Activated CD4-positive, alpha-beta T cell treated with anti-CD3 and anti-CD28 coated beads, Interleukin-2, amount 50 U/mL, for 16 hours (primary cell): Measurements from ENCODE around the gene MIPEP.

Experiments used
- DNase-seq: peaks from one replicate; pipeline ENCODE4 v3.0.0-alpha.2; 2020

The MIPEP gene

DNA sequence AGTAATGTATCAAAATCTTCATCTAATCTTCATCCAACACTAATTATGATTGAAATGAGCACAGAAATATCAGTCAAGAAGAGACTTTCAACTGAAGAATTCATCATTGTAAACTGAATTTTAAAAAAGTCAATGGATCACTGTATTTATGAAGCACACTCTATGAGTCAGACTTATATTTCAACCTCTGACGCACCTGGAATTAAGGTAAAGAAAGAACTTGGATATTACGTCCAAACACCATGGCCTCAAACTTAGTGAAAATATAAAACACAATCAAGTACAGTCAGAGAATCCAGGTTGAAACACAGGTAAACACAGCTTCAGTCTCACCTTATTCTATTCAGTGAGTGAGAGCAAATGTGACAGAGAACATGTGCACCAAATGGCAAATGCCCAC lies 39.5 kb downstream of the MIPEP start:
- DNase-seq = no peak

DNA sequence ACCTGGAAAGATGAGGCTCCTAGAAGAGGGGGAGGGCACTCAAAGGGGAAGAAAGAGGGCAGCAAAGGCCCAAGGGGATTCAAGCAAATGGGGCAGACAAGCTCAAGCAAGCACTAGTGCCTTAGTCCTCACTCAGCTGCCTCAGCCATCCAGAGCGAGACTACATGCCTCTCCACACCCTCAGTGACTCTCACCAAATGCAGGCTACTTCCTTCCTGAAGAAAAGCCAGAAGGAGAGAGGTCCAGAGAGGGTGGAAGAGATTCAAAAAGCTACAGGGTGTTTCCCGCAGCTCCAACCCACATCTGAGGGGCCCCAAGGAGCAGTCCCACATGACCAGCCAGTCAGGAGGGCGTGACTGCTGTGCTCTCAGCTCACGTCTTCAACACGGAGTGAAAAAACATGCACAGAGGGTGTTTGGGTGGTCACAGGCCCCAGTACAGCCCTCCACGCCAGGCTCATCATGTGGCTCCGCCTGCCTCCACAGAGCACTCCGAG lies 40.5 kb downstream of the MIPEP start:
- no peak for DNase-seq

DNA sequence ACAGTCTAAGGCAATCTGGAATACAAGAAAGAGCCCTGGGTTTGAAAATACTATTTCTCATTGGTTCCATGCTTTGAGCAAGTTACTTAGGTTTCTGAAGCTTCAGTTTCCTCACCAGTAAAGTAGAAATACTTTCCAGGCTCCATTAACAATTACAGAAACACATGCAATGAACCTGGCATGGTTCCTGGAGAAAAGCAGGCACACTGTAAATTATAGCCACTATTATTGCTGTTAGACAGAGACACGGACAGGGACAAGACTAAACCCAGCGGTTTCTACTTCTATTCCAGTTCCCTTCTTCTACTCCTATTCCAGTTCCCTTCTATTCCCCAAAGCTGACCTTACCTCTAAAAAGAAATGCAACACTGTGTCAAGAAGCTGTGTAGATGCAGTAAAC lies 41.2 kb downstream of the MIPEP start:
- DNase-seq = no peak

DNA sequence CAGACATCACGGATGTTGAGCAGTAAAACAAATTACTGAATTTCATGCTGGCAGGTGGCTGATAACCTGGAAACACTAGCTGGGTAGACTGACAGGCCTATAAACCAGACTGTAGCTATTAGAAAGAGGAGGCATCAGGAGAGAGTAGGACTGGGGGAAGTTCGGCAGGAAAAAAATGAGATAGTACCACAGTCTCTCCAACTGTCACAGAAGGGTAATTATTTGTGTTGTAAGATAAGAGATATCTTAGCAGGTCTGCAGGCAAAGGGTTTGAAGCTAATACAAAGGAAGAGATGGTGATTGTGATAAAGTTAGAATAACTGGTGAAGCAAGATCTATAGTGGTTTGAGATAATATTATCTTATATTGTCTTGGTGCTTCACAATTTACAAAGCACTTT lies 41.7 kb downstream of the MIPEP start:
- DNase-seq = no peak

DNA sequence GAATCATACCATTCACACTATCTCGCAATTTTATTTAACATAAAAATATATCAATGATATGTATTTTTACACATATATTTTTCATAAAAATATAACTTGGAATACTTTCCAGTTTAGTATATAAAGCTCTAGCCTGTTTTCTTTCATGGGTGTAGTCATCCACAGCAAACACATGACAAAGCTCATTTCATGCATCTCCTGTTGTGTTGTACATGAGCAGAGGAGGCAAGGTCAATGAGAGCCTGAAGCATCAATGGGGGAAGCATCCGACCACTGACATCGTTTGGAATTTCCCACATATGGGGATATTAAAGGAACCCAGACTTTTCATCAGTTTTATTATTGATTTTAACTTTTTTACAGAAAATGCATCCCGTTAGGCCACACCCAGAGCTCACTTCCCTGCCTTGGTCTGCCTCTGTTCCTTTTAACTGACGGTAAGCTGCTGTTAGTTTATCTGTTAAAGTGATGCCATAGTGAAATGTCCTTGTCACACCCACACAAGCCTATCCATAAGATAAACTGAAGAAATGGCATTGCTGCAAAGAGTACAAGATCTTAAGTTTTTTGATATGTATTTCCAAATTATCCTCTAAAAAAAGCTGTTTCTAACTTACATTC lies 44.0 kb downstream of the MIPEP start:
- no peak for DNase-seq

DNA sequence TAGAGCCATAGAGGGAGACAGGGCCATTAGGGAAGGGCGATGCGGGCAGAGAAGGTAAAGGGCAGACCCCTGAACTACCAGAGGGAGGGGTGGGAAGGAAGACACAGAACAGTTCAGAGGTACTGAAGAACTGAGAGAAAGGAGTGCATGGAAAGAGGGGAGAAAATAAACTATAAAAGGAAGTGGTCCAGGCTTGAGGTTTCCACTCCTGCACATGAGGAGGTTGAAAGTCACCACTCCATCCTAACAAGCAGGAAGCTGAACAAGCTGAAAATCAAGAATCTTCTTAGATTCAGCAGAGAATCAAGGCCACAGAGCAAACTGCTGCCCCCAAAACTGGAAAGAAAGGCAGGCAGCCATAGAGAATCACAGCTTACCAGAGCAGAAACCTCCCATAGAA lies 45.1 kb downstream of the MIPEP start:
- DNase-seq = no peak

DNA sequence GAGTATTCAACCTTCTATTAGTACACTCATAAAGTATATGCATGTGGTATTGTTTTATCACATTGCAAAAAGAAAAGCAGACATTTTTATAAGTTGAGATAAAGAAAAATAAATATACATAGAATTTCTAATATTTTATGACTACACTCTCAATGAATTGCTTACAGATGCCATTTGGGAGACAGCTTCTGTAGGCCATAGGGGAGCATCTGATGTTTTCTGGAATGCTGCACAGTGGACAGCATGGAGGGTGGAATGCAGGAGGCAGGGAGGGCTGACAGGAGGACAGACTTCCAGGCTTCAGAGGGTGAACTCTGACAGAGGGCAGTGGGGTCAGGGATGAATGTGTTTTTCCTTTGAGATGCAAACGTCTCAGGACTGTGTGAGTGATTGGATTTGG lies 45.8 kb downstream of the MIPEP start:
- no peak for DNase-seq

DNA sequence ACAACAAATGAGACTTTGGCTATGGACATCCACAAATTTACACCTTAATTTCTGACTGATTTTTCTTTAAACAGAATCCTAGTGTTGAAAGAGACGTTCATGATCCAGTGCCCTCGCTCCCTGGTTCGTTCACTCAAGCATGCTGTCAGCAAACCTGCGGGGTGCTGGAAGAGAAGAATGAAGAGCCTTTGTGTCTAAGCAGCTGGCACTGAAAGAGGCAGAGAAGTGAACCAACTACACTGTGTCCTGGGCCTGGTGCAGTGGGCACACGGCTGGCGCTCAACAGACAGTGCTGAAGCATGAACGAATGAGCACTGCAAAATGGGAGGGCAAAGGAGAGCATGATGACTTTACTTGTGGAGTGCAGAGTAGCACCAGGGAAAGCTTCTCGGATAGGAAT lies 46.8 kb downstream of the MIPEP start:
- no peak for DNase-seq

DNA sequence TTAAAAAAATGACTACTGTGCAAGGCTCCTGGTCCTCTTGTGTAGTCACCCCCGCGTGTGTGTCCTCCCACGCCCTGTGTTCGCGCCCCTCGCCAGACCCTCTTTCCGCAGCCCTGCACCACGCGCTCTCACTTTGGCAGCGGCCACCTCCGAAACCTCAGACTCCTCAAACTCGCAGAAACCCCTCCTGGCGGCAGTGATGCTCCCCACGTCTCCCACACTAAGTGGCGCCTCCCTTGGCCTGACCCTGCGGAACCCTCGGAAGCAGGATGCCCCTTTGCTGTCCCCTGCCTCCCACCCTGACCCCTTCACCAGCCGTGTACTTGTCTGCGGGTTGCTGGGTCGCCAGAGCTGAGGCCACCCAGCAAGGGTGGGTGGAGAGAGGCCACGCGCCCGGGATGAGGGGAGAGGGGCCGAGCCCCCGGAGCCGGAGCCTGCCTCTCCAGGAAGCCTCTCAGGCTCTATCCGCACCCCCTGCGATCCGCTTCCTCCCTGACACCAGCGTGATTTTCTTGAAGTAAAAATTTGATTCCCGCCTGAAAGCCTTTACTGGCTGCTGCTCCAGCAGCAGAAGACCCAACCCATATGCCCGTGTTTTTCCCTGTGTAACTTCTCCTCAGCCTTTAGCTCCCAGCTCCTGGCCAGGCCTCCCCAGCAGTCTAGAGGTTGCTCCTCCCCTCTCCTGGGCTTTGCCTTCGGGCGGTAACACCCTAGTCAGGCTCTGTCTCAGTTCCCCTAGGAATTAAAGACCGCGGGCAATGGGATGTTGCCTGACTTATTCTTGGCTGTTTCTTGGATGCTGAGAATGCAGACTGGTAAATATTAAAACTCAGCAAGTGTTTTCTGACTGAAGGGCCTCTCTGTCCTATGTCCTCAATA lies 55.2 kb downstream of the MIPEP start:
- DNase-seq = no peak

DNA sequence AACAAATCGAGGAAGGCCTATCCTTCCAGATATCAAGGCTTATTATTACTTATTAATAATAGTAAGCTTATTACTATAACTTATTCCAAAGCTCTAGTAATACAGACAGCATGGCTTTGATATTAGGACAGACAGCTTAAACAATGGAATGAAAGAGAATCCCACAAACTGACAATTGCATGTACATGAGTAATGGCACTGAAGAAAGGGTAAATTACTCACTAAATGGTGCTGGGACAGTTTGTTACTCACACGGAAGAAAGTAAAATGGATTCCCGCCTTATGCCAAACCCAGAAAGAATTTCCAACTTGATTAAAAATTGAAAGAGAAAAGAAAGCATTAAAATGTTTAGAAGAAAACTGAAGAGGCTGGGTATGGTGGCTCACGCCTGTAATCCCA lies 60.3 kb downstream of the MIPEP start:
- no peak for DNase-seq

DNA sequence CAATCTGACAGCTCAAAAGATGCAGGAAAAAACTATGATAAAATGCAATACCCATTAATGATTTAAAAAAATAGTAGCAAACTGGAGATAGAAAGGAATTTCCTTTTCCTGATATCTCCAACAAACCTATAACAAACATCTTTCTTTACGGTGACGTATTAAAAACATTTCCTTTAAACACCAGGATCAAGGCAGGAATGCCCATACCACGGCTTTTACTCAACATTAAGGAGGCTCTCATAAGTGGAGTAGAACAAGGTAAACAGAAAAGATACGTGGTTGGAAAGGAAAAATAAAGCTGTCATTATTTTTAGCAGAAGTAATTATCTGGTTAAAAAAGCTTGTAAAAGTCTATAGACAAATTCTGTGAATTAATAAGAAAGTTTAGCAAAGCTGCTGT lies 61.1 kb downstream of the MIPEP start:
- DNase-seq = no peak

DNA sequence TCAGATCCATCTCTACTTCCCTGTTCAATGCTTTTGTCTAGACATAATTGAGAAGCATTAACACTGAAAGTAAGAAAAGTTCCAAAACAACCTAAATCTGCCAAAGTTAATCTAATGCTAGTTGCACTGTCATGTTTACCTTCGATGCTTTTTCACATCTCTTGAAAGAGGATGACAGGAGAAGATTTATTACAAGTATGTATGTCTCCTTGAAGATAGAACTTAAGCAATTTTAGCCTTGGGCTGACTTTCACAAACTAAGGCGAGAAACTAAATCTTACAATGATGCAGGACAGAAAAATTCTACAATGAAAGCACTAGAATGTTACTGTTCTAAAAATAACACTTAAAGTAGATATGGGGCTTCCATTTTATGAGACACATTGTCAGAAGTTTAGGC lies 64.0 kb downstream of the MIPEP start:
- DNase-seq = no peak

DNA sequence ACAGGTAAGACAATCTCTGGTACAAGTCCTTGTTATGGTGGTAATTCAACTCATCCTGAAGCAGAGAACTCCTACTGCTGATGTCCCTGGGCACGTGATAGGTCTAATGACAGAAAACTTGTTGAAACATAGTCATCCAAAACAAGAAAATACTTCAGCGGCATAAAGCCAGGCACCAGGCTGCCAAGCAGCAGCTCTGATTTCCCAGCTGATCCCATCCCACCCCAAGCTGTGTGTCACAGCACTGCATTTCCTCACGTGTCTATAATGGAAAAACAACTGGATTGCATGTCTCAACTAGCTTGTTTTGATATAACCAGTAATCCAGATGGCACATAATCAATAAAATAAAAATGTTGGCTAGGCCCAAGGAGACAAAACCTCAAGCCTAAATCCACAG lies 64.8 kb downstream of the MIPEP start:
- DNase-seq = no peak

DNA sequence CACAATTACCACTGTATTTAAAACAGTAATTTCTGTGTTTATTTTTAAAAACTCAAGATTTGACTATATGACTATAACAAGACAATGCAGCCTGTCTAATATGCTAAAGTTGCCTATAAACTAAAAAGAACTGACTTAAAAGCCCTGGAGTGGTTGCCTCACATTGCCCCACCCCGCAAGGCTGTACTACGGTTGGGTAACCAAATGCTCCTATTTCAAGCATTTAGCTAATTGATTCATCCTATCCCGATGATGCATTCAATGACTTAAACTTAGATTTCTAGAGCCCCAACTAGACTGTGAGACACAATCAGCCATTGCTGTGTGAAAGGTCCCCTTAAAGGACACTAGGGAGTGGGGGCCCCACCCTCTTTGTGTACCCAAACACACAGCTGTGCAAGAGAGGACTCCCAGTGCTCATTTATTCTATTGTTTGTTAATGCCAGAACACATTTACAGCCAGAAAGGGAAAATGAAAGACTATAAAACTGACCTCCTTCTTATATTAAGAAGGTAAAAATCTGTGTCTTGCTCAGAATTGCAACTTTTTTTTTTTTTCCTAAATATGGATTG lies 66.9 kb downstream of the MIPEP start:
- no peak for DNase-seq

DNA sequence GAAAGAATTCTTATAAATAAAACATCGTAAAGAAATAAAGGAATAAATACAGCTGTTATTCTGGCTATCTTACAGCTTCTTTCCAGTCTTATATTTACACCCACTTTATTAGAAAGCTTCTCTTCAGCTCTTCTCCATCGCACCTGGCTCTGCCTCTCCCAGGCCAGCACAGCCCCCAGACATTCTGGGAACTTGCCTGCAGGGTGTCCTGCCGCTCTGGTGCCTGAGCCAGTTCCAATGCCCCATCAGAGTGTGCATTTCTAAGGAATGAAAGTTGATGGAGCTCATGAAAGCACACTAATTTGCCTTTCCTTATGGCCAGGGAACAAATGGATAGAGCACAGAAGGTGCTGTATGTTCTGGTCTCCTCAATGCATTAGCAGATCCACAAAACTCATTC lies 68.7 kb downstream of the MIPEP start:
- DNase-seq = no peak

DNA sequence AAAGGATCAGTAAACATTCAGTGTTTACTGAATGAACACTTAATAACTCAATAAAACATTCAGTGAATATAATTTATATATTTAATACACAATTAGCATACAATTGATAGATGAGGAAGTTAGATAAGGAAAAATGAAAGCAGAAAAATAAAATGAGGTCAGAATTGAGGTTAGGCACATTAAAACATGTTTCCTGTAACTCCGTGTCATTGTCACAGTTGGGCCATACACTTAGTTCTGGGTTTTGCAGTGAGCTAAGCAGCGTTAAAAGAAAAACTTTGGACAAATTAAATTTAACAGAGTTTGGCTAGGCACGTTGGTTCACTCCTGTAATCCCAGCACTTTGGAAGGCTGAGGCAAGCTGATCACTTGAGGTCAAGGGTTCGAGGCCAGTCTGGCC lies 71.4 kb downstream of the MIPEP start:
- no peak for DNase-seq

DNA sequence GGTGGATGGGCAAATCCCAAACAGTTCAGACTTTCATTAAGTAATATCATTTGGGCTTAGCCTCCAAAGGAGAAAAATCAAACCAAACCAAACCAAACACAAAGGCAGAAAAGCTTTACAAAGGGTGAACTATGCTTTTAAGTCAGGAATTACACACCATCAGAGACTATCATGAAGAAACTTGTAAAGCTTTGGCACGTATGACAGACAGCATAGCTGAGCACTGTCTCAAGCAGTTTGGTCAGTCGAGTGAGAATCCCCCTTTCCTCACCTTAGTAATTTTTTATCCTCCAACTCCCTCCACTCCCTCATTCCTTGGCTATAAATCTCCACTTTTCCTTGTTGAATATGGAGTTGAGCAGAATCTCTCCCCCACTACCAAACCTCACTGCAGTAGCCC lies 72.1 kb downstream of the MIPEP start:
- no peak for DNase-seq

DNA sequence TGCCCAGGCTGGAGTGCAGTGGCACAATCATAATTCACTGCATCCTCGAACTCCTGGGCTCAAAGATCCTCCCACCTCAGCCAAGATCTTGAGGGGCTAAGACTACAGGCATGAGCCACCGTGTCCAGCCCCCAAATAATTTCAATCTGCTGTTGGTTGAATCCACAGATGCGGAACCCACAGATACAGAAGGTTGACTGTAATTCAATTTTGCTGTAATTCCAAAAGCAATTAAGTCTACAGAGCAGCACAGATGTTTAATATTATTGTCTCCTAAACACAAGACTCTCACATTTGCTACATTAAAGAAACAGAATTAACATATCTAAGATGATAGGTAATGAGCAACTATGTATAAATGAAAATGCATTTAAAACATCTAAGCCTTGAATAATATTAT lies 75.6 kb downstream of the MIPEP start:
- DNase-seq = no peak

DNA sequence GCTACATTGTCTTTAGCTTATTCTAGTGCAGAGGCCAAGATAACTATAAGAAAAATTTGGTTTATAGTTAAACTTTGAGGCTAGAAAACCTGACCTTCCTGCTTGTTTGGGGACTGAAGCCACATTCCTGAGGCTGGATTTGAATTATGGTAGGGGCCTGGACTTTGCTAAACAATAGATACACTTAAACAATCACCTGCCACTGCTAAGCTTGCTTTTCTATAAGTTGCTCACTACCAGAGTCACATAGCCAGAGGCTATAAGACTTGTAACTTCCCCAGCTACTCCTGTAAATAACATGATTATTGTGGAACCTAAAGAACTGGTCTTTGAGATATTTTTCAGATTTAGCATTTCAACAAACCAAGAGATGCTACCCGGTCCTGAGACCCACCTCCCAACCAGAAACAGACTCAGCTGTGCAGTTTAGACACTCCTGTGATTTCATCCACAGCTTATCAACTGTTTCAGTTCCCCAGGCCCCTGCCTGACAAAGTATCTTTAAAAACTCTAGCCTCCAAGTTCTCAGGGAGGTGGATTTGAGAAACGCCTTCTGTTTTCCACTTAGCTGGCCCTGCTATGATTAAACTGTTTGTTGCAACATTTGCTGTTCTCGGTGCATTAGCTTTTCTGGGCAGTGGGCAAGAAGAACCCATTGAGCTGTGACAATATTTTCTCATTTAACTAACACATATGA lies 77.7 kb downstream of the MIPEP start:
- no peak for DNase-seq

DNA sequence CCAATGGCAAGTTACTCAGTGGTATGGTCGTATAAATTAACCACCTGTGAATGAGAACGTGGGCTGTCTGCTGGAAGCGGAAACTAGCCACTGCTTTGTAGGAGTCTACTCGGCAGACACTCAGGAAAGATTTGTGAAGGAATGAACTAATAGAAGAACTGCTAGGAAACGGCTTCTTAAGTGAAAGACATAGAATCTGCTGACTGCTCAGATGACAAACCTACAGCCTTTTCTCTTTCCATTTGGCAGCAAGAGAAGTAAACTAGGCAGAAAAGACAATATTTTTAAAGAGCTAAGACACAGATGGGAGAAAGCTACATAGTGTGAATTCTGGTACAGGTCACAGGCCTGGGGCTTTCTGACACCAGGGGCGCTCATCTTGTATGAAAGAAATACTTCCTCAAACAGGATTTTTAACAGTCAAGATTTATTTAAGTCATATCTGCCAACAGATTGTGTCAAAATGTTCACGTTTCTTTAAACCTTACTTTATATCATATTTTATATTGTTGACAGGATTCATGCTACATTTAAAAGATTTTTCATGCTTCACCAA lies 78.4 kb downstream of the MIPEP start:
- DNase-seq = no peak

DNA sequence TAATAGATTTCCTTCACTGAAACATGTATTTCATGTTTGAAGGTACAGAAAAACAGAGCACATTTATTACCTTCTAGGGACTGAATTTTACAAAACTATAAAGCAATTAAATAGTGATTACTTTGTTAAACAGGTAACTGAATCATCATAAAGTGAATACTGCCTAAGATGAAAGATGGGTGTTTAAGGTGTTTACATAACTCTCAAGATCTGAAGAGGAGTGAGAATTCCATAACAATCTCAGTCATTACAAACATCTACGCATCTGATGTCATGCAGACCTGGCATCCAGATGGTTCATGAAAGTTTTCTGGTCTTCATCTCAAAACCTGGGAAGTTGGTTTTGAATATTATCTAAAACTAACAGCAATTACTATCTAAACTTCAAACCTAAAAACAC lies 80.4 kb downstream of the MIPEP start:
- DNase-seq = no peak

DNA sequence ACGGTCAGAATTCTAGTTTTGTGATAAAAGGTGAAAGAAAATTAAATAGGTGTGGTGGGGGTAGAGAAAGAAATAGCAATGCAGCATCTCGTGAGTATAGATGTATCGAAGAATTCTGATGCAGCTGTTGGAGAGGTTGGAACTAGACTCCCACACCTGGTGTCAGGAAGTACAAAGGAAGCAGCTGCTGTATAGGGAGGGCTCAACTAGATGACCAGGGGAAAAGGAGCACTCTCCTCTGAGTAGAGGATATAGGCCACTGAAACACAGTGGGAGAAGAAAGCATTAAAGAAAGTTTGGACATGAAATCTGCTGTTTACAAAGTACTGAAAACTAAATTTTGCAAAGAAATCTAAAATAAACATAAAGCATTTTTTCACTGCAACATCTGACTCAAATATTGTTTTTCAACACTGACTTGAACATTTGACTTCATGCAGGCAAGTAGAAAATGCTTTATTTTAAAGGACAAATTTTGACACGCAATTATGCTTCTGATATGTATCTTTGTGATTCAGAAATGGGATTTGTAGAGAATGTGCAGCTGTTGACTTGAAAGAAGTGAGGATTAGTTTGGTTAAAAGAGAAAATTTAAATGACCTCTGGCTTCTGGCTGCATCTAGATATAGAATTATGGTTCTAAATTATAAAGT lies 82.2 kb downstream of the MIPEP start:
- no peak for DNase-seq

DNA sequence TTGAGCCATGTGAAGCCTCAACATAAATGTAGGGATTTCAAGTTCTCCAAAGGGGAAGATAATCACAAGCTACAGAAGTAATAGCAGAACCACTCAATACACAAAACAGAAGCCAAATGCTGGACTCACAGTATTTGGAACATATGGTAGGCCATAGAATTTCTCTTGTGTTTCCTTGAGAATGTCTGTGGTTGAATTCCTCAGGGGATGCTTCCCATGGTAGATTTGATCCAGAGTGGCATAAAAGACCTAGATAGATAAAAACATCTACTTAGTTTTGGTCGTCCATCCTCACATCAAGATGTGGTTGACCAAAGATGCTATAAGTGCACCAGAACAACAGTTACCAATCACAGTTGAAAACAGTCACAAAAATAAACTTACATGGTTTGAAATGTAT lies 83.4 kb downstream of the MIPEP start:
- no peak for DNase-seq
